GM18861 (cell line): ENCODE data around the gene ALDH1A1.
"Not testable (repeated sequence)": the region's sequence is repeated elsewhere in the genome, so short reads cannot be mapped to it uniquely, and the experiment has no call there.

Experiments used
- ATAC-seq: cut with Tn5 transposase; IDR thresholded peaks from one replicate; pipeline ENCODE4 v1.9.1; 2021; ENCODE audit not compliant: unreplicated experiment

The ALDH1A1 gene

GRCh38 chr9:72943844-72944462, 8.9 kb downstream of the ALDH1A1 start:
- no peak for ATAC-seq

GRCh38 chr9:72942451-72942850, 10.4 kb downstream of the ALDH1A1 start:
- no peak for ATAC-seq

- ATAC-seq, result not testable (repeated sequence)
These were observed 13.3 kb downstream of the ALDH1A1 start for GRCh38 chr9:72939581-72939980.

- ATAC-seq, result no peak
These were observed 15.3 kb downstream of the ALDH1A1 start for GRCh38 chr9:72937545-72937944.

- no peak for ATAC-seq
These were observed 16.2 kb downstream of the ALDH1A1 start for GRCh38 chr9:72936679-72937078.

GRCh38 chr9:72936266-72936665, 16.6 kb downstream of the ALDH1A1 start:
- ATAC-seq, result no peak

- ATAC-seq, result no peak
These were observed 17.3 kb downstream of the ALDH1A1 start for GRCh38 chr9:72935595-72935994.

GRCh38 chr9:72933730-72934665, 18.9 kb downstream of the ALDH1A1 start:
- ATAC-seq, result no peak

GRCh38 chr9:72932619-72933018, 20.2 kb downstream of the ALDH1A1 start:
- ATAC-seq, result no peak

- no peak for ATAC-seq
These were observed 21.0 kb downstream of the ALDH1A1 start for GRCh38 chr9:72931897-72932296.

GRCh38 chr9:72931437-72931836, 21.4 kb downstream of the ALDH1A1 start:
- ATAC-seq, result no peak

GRCh38 chr9:72930828-72931227, 22.0 kb downstream of the ALDH1A1 start:
- ATAC-seq, result no peak

- ATAC-seq, result no peak
These were observed 23.3 kb downstream of the ALDH1A1 start for GRCh38 chr9:72929542-72929941.

- no peak for ATAC-seq
These were observed 24.8 kb downstream of the ALDH1A1 start for GRCh38 chr9:72928042-72928507.

- no peak for ATAC-seq
These were observed 26.3 kb downstream of the ALDH1A1 start for GRCh38 chr9:72926506-72926905.

GRCh38 chr9:72925891-72926290, 27.0 kb downstream of the ALDH1A1 start:
- no peak for ATAC-seq

- ATAC-seq, result no peak
These were observed 27.6 kb downstream of the ALDH1A1 start for GRCh38 chr9:72925126-72925789.

GRCh38 chr9:72924154-72924790, 28.6 kb downstream of the ALDH1A1 start:
- no peak for ATAC-seq

- no peak for ATAC-seq
These were observed 29.8 kb downstream of the ALDH1A1 start for GRCh38 chr9:72923077-72923476.

GRCh38 chr9:72921888-72922654, 30.8 kb downstream of the ALDH1A1 start:
- ATAC-seq, result no peak
